HG02798 (cell line): ENCODE data around the gene NDUFB1.

Source experiments
- ATAC-seq: cut with Tn5 transposase; IDR thresholded peaks from one replicate; pipeline ENCODE4 v1.9.1; 2021; ENCODE audit warnings: mild to moderate bottlenecking; ENCODE audit not compliant: unreplicated experiment, poor library complexity

Gene NDUFB1

GRCh38 chr14:92121670-92122350, at the start of gene NDUFB1, which contains the start of gene CPSF2:
TSS of gene NDUFB1 (minus strand) at chr14:92121706. CDS start at chr14:92117637, 4,069 bp downstream.
TSS of gene CPSF2 (plus strand) at chr14:92121969. CDS start at chr14:92130985, 9,016 bp downstream.
- ATAC-seq: peak; percentile 87

DNA sequence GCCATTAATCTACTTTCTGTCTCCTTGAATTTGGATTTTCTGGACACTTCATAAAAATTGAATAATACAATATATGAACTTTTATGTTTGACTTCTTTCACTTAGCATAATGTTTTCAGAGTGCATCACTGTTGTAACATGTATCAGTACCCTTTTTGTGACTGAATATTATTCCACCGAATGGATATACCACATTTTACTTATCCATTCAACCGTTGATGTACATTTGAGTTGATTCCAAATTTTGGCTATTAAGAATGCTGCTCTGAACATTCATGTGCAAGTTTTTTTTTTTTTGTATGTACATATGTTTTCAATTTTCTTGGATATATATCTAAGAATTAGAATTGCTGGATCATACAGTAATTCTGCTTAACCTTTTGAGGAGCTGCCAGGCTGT, 43.5 kb upstream of the NDUFB1 start:
- no peak for ATAC-seq

DNA sequence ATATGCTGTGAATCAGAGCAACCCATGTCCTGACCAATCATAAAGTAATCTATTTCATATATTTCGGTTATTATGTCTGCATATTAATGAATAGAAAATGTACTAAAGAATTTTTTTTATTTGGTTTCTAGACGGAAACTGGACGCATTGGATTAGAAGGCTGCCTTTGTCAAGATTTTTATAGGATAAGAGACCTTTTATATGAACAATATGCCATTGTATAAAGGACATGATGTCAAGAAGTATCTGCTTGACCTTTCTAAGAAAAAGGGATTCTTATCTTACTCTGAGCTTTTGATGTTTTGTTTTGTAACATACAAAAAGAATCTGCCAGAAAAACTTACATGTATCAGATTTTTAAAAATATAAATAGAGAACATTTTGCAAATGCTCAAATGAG, 40.0 kb upstream of the NDUFB1 start:
- no peak for ATAC-seq

DNA sequence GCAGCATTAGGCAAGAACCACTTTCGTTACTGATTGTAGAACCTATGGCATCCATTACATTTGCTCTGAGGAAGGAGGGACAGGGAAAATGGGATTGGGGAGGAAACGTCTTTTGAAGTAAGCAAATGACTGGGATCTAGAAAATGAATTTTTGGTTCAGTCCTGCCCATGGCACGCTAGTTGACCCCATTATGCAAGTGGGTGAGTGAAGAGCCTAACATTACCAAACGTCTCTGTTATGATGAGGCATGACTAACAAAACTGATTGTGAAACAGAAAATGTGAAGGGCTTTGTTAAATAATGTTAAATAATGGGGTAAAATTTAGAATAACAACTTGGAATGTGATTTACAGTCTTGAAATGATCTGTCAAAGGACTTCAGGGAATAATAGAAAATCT, 39.1 kb upstream of the NDUFB1 start:
- no peak for ATAC-seq

DNA sequence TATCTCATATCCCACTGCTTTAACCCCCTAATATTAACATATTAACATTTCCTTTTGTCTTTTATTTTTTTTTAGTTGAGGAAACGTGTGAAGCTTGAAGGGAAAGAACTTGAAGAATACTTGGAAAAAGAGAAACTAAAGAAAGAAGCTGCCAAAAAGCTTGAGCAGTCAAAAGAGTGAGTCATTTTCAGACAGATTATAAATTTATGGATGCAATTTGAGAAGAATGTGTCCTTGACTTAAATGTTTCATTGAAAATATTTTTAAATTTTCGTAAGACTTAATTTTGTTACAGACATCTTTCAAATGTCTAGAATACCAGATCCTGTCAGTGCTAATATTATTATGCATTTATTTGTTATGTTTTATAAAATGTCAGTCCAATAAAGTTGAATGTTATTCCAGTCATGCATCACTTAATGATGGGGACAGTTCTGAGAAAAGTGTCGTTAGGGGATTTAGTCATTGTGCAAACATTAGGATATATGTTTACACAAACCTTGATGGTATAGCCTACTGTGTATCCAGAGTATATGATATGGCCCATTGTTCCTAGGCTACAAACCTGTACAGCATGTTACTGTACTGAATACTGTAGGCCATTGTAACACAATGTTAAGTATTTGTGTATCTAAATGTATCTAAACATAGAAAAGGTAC, 32.9 kb upstream of the NDUFB1 start:
- no peak for ATAC-seq

GRCh38 chr14:92153581-92153980, 32.1 kb upstream of the NDUFB1 start:
- no peak for ATAC-seq

DNA sequence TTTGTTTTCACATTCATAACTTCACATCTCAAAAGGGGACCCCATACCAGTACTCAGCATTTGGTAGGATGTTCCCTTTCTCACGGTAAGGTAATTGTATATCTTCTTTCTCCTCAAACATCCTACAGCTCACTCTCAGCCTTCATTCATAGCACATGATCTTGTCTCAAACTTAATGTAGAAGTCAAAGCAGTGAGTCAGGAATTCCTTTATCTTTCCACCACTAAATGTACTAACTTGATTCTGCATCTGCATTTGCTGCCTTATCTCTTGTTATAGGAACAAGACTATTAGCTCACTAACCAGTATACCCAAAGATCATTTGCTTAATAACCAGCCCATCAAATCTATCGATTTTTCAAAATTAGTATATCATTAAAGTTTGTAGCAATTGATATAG, 23.2 kb upstream of the NDUFB1 start:
- no peak for ATAC-seq

DNA sequence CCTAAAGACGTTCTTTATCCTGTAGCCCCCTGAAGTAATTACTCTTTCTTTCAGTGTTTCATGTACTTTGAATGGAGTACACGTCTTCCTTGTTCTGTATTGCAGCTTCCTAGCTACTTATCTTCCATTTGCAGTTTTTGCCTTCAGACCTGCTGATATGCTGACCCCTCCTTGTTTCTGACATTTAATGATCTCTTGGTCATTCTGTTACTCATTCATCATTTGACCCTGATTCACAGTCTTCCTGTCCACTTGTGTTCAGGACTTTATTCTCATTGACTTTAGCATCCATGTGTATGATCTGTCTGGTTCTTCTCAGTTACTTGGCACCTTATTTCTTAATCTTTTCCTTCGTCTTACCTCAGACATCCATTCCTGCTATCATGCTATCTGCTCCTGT, 22.5 kb upstream of the NDUFB1 start:
- ATAC-seq: no peak

- ATAC-seq: no peak
Observed at GRCh38 chr14:92143309-92143708, 21.8 kb upstream of the NDUFB1 start.

- ATAC-seq: no peak
Observed at GRCh38 chr14:92135269-92135668, 13.8 kb upstream of the NDUFB1 start.

GRCh38 chr14:92134456-92134855, 12.9 kb upstream of the NDUFB1 start:
- no peak for ATAC-seq

- ATAC-seq: no peak
Observed at GRCh38 chr14:92122761-92123160, 1.3 kb upstream of the NDUFB1 start.

DNA sequence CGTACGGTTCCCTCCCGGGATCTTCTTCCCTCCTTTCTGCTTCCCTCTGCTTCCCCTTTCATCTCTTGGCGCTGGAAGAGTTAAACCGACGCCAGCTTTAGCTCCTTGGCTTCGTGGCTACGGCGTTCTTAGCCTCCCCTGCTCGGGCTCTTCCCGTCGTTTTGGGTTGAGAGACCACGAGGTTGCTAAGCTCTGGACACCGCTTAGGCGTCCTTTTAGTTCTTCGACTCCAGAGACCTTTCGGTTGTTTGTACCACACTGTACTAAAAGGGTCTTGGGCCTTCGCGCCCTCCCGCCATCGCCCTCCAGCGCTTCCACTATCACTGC, 808 bp upstream of the NDUFB1 start:
- ATAC-seq: no peak

- ATAC-seq: peak; percentile 23
Observed at GRCh38 chr14:92121207-92121669, 268 bp downstream of the NDUFB1 start.

DNA sequence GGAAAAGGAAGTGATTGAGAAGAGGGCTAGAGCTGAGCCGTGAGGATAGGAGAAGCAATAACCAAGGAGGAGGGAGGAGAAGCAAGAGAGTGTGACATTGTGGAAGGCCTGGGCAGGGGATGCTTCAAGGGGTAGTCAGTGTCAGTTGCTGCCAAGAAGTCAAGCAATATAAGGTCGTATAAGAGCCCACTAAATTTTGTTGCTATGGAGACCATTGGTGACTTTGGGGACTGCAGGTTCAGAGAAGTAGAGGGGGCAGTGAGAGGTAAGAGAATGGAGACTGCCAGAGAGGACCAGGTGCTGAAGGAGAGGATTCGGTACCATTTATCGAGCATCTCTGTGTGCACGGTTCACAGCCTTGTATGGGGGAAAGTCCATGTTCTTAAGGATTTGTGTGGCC, 12.0 kb downstream of the NDUFB1 start:
- ATAC-seq: no peak

DNA sequence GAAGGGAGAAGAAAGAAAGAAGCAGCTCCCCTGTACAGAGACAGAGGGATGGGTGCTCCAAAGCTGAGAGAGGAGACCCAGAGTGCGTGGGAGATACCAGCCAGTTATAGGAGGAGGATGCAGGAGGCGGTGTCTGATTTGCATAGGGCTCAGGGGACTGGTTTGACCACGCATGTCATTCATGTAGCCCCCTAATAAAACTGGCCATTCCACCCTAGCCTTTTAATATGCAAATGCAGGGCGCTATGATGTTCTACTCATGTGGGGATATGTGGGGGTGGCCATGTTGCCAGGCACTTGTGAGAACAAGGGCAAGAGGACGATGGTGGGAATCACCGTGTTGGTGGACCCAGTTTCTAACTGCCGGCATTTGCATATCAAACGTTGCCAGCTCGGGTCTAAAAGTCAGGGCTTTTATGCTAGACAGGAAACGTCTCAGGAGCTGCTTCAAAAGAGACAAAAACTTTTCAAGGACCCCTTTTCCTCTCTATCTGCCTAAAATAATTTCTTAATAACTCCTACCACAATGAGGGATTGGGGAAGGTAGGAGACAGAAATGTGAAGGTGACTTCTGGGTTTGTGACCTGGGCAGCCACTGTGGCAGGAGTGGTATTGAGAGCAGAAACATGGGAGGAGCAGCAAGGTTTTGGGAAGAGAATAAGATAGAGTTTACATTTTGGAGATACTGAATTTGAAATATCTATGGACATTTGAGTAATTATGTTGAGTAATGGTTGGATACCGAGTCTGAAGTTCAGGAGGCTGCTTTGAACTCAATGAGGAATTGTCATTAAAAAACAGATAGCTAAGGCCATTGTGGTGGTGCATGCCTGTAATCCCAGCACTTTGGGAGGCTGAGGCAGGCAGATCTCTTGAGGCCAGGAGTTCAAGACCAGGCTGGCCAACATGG, 12.9 kb downstream of the NDUFB1 start:
- ATAC-seq: no peak

DNA sequence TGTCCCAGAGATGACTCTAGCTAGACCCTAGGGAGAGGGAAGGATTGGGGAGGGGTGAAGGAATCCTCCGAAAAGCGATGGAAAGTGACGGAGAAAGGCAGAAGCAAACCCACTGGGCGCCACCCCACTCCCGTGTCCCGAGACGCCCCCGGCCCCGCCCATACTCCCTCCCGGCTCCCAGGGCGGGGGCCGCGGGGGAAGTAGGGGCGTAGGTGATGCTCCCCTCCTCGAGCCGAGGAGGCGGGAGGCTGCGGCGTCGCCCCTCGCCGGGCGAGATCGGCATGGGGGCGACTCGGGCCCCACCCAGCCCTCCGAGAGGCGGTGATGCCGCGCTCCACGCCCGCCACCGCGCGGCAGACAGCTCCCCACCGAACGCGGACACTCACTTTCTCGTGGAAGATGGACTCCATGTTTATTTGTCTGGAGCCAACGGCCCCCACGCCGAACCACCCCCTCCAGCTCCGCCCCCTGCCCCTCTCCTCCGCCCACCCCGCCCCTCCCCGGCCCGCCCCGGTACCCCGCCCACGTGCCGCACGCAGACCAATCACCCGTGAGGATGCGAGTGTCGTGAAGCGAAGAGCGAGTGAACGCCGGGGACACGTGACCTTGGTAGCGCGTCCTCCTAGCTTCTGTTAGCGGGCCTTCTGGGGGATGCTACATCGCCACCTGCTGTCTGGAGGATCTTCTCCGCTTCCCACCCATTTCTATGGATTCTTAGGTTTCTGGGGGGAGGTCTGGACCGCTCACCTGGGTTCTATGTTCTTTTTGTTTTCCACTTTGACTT, 15.2 kb downstream of the NDUFB1 start, which contains the start of gene ATXN3:
TSS of gene ATXN3 (minus strand) at position 440 of the 784 bp plus-strand sequence. CDS start at position 410, 30 bp downstream.
- peak; percentile 94 for ATAC-seq

DNA sequence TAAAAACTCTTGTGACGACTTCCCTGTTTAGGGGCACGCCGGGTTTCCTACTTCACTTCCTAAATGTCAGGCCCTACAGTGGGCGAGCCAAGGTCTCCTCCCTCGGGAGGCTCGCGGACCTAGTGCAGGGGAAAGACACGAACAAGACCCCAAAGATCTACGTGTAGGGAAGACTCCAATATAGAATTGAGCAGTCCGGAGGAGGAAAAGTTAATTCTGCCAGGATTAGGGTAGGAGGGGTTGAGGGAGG, 15.7 kb downstream of the NDUFB1 start:
- no peak for ATAC-seq

GRCh38 chr14:92105073-92105892, 16.2 kb downstream of the NDUFB1 start:
- ATAC-seq: no peak
